HG02623 (cell line): ENCODE measurements around the gene COPS6.
A peak's percentile ranks its signal among the peaks of the same experiment; 100 is the strongest.

Experiments
- ATAC-seq: cut with Tn5 transposase; IDR thresholded peaks from one replicate; pipeline ENCODE4 v1.9.1; 2021; ENCODE audit warnings: moderate library complexity; ENCODE audit not compliant: unreplicated experiment

COPS6 gene

GRCh38 chr7:100101016-100101862, 12.5 kb downstream of the COPS6 start, which contains the start of the genes AP4M1 and MCM7:
AP4M1 (plus strand) TSS chr7:100101643; CDS start chr7:100101715, 72 bp downstream.
MCM7 (minus strand) TSS chr7:100101397; CDS start chr7:100101294, 103 bp downstream.
- peak; percentile 71 for ATAC-seq

DNA sequence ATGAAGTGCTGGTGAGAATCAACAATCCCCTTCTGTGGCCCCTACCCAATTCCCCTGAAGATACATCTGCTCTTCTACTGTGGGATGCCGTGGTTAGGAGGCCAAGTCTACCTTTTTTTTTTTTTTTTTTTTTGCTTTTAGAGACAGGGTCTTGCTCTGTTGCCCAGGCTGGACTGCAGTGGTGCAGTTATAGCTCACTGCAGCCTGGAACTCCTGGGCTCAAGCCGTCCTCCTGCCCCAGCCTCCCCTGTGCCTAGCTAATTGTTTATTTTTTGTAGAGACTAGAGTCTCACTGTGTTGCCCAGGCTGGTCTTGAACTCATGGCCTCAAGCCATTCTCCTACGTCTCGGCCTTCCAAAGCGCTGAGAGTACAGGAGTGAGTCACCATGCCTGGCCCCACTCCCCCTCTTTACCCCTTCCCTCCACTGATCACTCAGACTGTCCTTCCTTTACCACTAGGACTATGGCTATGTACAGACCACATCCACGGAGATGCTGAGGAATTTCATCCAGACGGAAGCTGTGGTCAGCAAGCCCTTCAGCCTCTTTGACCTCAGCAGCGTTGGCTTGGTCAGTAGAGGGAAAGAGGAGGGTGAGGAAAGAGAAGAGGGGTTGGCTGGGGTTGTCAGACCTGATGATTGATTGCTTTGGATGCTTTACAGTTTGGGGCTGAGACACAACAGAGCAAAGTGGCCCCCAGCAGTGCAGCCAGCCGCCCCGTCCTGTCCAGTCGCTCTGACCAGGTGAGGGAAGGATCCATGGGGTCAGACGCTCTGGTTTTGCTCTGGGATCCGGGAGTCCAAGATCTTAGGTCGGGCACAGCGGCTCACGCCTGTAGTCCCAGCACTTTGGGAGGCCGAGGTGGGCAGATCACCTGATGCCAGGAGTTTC, 14.4 kb downstream of the COPS6 start:
- ATAC-seq, result no peak

DNA sequence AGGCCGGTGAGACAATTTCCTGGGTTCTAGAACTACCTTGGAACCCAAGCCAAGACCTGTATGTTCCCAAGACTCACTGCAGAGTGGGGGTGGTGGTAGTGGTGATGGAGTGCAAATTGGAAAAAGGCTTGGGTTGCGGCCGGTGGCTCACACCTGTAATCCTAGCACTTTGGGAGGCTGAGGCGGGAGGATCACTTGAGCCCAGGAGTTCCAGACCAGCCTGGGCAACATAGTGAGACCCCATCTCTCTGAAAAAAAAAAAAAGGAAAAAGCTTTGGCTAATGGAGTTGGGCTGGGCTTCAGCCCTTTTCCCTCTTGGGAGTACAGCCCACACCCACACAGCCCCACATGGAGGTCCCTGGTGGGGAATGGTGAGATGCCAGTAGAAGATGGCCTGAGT, 16.8 kb downstream of the COPS6 start:
- ATAC-seq, result no peak

DNA sequence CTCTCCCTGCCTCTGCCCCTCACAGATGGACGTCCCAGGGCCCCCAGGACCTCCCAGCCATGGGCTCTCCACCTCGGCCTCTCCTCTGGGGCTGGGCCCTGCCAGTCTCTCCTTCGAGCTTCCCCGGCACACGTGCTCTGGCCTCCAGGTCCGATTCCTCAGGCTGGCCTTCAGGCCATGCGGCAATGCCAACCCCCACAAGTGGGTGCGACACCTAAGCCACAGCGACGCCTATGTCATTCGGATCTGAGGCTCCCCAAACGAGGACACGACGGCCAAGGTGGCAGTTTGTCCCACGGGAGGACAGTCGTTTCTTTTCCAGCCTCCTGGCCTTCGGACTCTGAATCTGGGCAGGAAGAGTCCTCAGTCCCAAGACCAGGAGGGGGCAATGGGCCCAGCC, 17.9 kb downstream of the COPS6 start:
- no peak for ATAC-seq

DNA sequence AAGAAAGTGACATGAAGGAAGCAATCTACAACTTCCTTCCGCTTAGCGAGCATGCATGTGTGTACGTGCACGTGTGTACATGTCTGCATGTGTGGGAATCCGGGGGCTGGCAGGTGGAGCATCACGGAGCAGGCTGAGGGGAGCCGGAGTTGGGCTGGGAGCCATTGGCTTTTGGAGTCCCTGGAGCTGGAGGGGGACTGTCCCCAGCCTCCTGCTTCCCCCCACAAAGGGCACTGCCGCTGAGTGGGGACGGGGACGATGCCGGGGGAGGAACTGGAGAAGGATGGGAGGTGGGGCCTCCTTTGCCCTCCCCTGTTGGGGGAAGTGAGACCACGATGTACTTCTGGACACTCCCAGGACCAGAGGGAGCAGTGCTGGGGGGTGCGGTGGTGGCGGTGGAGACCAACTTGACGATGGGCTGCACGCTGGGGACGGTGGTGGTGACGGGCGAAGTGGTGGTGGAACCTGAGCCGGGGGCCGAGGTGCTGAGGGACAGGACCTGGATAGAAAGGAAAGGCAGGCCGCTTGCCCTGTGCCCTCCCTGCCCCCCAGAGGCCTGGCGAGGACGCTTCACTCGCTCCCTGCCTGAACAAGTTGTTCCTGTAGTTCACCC, 18.5 kb downstream of the COPS6 start:
- no peak for ATAC-seq

GRCh38 chr7:100107890-100108289, 19.1 kb downstream of the COPS6 start:
- no peak for ATAC-seq

- ATAC-seq, result no peak
Measured at GRCh38 chr7:100109521-100110163, 20.9 kb downstream of the COPS6 start.

DNA sequence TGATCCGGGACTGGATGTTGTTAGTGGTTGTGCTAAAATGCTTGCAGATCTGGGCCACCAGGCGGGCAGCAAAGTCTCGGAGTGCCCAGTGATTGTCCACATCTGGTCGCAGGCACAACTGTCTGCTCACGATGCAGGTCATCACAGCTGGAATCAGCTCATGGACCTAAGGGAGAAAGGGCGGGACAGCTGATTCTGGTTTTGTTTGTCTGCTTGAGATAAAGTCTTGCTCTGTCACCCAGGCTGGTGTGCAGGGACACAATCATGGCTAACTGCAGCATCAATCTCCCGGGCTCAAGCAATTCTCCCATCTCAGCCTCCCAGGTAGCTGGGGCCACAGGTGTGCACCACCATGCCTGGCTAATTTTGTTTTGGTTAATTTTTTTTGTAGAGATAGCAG, 22.4 kb downstream of the COPS6 start:
- ATAC-seq, result no peak

DNA sequence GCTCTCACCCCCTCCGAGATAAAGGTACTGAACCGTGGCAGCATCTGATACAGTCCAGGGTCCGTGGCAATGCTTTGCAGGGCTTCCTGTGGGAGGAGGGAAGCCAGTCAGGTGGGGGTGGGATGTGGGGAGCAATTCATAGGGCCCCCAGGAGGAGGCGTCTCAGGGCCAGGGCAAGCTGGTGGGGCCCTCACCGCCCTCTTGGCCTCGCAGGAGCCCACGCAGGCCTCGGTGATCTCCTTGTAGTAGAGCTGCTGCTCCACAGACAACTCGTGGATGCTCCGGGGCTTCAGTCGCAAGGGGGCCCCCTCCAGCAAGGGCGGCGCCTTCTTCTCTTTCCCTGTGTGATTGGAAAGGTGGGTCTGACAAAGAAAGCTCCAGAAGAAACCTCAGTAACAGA, 23.1 kb downstream of the COPS6 start:
- no peak for ATAC-seq

DNA sequence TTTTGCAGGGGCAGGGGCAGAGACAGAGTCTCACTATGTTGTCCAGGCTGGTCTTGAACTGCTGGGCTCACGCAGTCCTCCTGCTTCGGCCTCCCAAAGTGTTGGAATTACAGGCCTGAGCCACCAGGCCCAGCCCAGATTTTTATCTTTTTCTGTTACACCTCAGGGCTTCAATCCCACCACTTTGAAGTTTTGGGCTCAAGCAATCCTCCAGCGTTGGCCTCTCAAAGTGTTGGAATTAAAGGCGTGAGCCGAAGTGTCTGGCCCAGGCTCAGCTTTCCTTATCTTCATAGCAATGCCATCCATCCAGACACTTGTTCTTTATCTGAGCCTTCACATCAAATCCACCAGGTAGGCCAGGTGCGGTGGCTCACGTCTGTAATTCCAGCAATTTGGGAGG, 26.3 kb downstream of the COPS6 start:
- ATAC-seq, result no peak

- ATAC-seq, result no peak
Measured at GRCh38 chr7:100118388-100119071, 29.8 kb downstream of the COPS6 start.

- peak; percentile 78 for ATAC-seq
Measured at GRCh38 chr7:100119072-100119969, 30.6 kb downstream of the COPS6 start, which contains the start of the genes CNPY4 and TAF6. CNPY4 (plus strand) TSS chr7:100119634; CDS start chr7:100119745, 111 bp downstream. TAF6 (minus strand) TSS chr7:100119358; CDS start chr7:100114209, 5,149 bp downstream.

DNA sequence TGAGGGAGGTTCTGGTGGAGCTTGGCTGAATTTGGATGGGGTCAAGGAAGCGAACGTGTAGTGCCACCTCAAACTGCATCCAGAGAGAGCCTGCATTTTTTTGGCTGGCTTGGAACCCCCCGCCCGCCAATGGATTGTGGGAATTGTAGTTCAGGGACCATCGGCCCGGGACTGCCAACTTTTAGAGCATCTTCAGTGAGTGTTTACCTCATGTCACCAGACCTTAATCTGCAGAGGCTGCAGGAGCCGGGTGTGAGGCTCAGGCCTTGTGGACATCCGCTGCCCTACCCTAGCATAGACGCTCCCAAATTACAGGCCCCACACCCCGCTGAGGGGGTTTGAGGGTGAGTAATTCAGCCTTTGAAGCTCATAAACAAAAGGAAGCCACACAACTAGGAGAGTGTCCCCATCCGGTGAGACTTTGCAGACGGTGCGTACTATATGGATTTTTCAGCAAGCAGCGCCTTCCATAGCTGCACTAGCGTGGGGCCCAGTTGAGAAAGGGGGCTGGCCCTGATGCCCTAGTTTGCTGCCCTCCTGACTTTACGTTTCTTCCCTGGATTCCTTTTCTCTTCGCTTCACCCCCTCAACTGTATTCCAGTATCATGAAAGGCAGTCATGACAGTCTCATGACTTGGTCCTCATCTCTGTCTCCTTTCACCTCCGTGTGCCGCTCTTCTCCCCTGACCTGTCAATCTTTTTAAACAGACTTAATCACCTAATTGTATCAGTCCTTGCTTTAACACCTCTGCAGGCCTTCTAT, 31.4 kb downstream of the COPS6 start:
- ATAC-seq, result no peak

- no peak for ATAC-seq
Measured at GRCh38 chr7:100120733-100121036, 31.9 kb downstream of the COPS6 start.

GRCh38 chr7:100122067-100122466, 33.3 kb downstream of the COPS6 start:
- ATAC-seq, result no peak

DNA sequence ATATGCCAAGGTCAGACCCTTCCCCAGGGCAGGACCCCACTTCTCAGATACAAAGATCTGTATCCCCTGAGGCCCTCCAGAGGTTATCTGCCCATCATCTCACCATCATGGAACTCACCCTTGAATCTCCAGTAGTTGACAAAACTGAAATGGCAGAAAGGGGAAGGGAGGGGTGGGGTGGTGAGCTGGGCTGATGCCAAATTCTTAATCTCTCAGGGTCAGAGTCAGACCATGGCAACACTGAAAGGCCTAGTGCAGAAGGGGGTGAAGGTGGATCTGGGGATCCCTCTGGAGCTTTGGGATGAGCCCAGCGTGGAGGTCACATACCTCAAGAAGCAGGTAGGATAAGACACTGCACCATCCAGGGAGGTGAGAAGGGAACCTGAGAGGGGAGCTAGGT, 33.8 kb downstream of the COPS6 start:
- ATAC-seq, result no peak

DNA sequence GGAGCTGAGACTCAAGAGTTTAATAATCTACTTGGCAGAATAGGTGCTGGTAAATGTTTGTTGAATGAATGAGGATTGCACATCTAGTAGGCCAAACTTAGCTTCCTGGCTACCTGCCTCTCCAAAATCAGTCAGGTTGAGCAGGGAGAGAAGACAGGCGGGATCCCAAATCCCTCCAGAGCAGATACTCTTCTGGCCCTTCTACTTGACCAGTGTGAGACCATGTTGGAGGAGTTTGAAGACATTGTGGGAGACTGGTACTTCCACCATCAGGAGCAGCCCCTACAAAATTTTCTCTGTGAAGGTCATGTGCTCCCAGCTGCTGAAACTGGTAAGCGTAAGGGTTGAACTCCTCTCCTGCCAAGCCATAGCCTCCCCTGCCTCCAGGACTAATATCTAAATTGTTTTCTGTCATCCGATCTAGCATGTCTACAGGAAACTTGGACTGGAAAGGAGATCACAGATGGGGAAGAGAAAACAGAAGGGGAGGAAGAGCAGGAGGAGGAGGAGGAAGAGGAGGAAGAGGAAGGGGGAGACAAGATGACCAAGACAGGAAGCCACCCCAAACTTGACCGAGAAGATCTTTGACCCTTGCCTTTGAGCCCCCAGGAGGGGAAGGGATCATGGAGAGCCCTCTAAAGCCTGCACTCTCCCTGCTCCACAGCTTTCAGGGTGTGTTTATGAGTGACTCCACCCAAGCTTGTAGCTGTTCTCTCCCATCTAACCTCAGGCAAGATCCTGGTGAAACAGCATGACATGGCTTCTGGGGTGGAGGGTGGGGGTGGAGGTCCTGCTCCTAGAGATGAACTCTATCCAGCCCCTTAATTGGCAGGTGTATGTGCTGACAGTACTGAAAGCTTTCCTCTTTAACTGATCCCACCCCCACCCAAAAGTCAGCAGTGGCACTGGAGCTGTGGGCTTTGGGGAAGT, 35.8 kb downstream of the COPS6 start:
- ATAC-seq, result no peak
